ENCODE data around the gene LRRC63.
A peak's percentile ranks its signal among the peaks of the same experiment; 100 is the strongest.

LRRC63 gene

DNA sequence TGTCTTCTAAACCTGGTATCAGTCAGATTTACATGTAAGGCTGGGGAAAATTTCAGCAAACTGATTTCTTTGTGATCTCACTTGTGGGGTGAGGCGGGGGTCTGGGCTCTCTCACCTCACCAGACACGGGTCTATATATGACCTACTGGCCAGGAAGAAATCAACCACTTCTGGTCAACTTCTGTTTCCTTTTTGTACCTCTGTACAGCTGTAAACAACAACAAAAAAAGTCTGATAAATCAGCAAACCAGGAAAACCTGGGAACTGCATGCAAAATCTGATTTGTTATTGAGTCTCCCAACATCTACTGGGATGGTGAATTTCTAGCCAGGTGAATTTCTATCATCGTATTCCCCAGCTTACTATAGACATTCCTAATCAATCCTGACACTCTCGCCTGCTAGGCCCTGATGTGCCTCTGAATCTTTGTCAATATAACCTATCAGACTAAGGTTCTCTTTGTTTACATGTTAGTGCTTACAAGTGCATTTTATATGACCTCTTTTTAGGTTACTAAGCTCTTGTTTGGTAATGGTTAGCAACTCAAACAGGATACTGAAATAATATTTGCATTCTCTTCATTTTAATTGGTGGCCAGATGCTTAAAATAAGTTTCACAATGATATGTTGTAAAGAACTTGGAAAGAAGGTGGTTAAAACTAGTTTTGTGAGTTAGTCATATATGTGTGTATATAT is 77.7 kb downstream of the LRRC63 start:
- DNase-seq (ENCODE audit: low spot score), result no peak
- TF ChIP-seq, protein P1, sequence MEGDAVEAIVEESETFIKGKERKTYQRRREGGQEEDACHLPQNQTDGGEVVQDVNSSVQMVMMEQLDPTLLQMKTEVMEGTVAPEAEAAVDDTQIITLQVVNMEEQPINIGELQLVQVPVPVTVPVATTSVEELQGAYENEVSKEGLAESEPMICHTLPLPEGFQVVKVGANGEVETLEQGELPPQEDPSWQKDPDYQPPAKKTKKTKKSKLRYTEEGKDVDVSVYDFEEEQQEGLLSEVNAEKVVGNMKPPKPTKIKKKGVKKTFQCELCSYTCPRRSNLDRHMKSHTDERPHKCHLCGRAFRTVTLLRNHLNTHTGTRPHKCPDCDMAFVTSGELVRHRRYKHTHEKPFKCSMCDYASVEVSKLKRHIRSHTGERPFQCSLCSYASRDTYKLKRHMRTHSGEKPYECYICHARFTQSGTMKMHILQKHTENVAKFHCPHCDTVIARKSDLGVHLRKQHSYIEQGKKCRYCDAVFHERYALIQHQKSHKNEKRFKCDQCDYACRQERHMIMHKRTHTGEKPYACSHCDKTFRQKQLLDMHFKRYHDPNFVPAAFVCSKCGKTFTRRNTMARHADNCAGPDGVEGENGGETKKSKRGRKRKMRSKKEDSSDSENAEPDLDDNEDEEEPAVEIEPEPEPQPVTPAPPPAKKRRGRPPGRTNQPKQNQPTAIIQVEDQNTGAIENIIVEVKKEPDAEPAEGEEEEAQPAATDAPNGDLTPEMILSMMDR (IDR thresholded peaks at IDR 0.05; ENCODE audit: extremely low read depth, missing control alignments), result no peak

DNA sequence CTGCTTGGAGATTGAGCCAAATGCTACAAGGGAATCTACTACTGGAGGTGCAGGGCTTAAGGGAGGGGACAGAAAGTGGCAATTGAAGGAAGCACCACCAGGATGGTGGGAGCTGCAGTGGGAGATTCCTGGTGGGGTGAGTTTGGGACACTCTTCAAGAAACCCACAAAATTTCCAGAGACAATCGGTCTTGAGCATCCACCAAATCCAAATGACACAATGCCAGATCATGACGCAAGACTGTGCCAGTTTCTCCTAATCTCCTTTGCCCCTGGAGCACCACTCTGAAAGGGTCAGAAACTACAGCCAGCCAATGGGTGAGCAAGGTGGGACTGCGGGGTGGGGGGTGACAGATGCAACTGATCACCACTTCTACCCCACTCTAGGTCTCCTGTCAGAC is 78.7 kb downstream of the LRRC63 start:
- DNase-seq (ENCODE audit: low spot score), result no peak
- TF ChIP-seq, protein P1 (IDR thresholded peaks at IDR 0.05; ENCODE audit: extremely low read depth, missing control alignments), result no peak

DNA sequence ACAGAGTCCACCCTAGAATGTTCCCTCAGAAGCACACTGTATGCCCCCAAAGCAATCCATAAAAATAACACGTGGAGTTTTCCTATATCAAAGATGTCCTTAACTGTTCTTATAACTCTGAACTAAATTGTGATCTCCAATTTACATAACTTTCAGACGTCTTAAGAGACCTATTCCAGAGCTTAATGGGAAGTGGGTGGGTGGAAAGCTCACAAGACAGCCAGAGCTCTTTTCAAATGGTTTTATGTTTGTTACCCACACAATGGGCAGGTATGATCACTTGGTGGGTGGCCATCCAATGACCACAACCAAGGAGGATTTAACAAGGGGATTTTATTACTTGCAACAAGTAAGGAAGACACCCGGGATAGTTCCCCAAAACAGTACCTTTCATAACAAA is 81.7 kb downstream of the LRRC63 start:
- TF ChIP-seq, protein P1 (IDR thresholded peaks at IDR 0.05; ENCODE audit: extremely low read depth, missing control alignments), result no peak
- DNase-seq (ENCODE audit: low spot score), result no peak

- TF ChIP-seq, protein P1 (IDR thresholded peaks at IDR 0.05; ENCODE audit: extremely low read depth, missing control alignments), result no peak
- peak; percentile 22 for DNase-seq (ENCODE audit: low spot score)
Measured at GRCh38 chr13:46295491-46296114, 83.9 kb downstream of the LRRC63 start.

DNA sequence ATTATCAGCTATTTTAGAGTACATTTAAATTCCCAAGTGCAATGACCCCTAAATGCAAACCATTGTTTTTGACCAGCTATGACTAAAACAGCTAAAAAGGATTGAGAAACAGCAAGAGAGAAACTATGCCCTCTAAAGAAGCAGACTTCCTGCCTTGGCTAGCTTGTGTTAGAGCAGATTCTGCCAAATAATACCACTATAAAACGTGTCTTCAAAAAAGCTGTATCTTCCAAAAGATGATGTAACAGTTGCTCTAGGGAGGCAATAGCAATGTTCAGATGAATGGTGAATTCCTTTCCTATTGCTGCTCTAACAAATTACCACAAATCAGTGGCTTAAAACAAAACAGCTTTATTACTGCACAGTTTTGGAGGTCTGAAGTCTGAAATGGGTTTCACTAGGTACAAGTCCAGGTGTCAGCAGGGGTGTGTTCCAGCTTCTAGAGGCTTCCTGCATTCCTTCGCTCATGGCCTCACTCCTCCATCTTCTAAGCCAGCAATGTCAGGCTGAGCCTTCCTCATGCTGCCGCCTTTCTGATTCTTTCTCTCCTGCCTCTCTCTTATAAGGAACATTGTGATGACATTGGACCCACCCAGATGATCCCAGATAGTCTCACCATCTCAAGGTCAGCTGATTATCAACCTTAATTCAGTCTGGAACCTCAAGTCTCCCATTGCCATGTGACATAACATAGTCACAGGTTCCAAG is 84.5 kb downstream of the LRRC63 start:
- TF ChIP-seq, protein P1 (IDR thresholded peaks at IDR 0.05; ENCODE audit: extremely low read depth, missing control alignments), result no peak
- no peak for DNase-seq (ENCODE audit: low spot score)

DNA sequence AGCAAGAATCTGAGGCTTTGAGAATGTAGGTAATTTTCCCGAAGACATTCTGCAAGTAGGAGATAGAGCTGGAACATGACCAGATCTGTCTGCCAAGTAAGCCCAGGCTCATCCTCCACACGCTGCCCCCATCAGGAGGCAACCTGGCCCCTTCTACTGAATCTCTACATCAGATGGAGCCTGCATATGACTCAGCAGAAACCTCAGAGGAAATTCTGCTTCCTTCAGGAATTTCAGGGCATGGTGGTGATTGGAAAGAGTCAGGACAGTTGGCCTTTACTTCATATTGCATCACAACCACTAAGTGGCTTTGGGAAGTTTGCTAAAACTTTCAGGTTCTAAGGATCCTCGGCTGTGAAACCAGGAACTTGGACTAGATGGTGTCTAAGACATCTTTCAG is 85.2 kb downstream of the LRRC63 start:
- TF ChIP-seq, protein P1 (IDR thresholded peaks at IDR 0.05; ENCODE audit: extremely low read depth, missing control alignments), result no peak
- DNase-seq (ENCODE audit: low spot score), result no peak

GRCh38 chr13:46297361-46297811 is 85.7 kb downstream of the LRRC63 start:
- TF ChIP-seq, protein P1 (IDR thresholded peaks at IDR 0.05; ENCODE audit: extremely low read depth, missing control alignments), result no peak
- DNase-seq (ENCODE audit: low spot score), result no peak
